OCI-M1 (cell line): ENCODE measurements around the gene FOXI3.
A peak's percentile ranks its signal among the peaks of the same experiment; 100 is the strongest.

Experiments used
- DNase-seq: peaks from one replicate; lab custom pipeline; 2025; lab: John Stamatoyannopoulos, UW

The FOXI3 gene

DNA sequence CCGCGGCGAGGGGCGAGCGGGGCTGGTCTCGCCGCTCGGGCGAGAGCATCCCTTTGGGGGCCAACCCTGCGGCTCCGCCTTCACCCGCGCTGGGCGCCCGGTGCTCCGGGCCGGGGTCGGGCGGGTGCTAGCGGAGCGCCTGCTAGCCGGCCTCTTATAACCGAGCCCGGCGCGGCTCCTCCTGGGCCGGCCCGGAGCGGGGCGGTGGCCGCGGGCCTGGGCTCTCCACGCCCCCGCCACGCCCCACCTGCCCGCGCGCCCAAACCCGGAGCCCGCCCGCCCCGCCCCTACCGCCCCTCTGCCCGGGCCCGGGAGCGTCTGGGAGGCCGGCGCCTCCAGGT is at the start of gene FOXI3:
FOXI3 (minus strand) TSS at position 129 of the 341 bp plus-strand sequence. CDS start 158 bp downstream, outside the sequence.
- no peak for DNase-seq

DNA sequence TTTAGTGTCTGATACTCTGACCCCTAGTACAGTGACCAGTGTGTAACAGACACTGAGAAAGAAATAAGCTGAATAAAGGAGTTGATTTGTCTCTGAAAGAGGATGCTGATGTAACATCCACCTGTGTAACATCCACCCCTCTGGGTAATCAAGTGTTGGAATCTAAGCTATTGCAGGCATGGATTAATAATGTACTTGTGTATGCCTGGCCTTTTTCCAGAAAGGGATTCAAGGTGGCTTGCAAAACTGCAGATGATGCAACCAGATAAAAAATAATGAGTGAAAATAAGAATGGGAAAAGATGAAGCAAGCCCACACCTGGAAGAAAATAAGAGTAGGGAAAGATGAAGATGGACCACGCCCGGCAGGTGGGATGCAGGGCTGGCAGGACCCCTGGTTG is 48.2 kb upstream of the FOXI3 start:
- DNase-seq, result no peak

DNA sequence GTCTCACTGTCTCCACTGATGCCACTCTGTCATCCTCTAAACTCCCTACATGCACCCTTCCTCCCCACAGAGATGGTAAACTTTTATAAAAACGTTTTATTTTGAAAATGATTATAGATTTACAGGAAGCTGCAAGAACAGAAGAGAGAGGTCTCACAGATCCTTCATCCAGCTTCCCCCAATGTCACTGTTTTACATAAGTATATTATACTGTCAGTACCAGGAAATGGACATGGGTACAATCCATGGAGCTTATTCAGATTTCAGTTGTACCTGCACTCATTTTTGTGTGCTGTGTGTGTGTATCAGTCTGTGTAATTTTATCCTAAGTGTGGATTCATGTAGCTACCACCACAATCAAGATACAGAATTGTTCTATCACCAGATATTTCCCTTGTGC is 46.7 kb upstream of the FOXI3 start:
- no peak for DNase-seq

DNA sequence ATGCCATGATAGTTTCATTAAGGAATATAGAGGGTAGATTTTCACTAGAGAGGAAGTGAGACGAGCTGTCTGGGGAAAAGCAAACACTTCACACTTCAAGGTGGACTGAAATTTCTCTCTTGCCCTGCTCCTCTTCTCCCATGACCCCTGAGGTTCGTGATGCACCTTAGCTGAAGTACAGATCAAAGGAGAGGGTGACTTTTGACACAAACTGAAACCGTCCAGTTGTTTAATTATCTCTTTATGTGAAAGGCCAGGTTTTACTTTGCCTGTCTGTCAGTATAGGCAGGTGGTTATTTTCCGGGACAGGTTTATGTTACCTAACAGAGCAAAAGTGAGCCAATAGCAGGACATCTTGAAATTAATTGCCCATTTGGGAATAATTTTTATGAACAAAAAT is 41.0 kb upstream of the FOXI3 start:
- no peak for DNase-seq

DNA sequence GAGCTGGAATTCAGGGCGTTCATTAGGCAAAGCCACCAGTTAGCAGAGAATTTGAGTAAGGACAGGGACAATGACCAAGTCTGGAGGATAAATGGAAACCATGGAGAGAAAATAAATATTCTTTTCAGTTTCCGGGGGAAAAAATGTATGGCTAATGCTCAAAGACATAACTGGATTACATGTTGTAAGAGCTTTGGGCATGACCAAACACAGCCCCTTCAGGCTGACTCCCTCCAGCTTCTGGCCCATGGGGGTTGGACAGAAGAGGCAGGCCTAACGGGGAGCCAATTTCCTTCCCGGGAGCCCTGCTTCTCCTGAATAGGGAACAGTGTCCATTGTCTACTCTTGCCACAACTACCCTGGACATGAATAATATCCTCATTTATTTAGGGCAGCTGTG is 39.5 kb upstream of the FOXI3 start:
- DNase-seq, result no peak

DNA sequence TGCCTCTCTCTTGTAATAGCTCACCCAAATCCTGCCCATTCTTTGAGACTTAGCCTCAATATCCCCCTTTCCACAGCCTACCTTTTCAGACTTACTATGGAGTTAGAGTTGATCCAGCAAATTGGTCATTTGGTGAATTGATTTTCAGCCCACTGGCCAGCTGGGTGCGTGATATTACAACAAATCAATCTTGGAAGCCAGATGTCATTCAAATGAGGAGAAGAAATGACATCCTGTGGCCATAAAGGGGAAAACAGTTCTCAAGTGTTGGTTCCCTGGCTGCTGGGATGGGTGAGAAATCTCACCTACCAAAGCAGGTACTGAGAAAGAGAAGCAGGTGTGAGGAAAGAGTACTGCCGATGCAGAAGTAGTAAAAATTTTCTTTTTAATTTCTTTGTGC is 36.7 kb upstream of the FOXI3 start:
- DNase-seq, result peak; percentile 6

DNA sequence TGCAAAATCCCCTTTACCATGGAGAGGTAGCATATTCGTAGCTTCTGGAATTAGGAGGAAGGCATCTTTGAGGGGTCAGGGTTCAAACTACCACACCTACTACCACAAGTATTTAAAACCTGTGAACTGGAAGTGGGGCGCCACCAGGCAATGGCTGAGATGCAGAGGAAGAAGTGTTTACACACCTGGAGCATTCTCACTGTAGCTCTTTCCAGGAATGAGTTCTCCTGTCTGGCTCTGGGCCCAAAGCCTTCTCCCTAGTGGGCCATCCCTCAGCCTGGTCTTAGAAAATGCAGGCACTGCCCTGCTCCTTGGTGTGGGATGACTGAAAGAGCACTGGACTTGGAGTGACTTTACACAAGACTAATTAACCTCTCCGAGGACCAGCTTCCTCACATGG is 30.7 kb upstream of the FOXI3 start:
- DNase-seq, result no peak

DNA sequence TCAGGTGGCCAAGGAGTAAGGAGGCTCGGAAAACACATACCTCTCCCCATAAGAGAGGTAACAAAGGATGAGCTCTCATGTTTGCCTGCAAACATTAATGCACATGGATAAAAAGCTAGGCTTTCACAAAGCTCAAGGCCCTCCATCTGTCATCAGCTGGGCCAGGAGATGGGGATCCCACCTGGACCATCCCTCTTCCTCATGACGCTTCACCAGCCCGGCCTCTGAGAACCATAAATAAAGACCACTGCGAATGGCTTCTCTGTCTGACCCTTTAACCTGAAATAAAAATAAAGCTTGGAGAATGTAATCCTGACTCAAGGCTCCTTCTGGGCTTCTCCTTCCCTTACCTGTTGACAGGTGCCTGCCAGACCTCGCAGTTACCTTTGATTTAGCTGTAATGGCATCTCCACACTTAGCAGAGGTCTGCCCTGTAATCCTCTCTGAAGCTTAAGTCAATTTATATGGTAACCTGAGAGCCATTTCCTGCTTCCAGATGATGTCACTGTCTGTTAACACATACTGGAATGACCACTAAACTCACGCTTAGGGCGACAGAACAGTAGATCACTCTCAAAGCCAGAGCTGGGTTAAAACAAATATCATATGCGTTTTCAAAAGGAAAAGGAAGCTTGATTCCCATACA is 29.3 kb upstream of the FOXI3 start:
- peak; percentile 13 for DNase-seq

DNA sequence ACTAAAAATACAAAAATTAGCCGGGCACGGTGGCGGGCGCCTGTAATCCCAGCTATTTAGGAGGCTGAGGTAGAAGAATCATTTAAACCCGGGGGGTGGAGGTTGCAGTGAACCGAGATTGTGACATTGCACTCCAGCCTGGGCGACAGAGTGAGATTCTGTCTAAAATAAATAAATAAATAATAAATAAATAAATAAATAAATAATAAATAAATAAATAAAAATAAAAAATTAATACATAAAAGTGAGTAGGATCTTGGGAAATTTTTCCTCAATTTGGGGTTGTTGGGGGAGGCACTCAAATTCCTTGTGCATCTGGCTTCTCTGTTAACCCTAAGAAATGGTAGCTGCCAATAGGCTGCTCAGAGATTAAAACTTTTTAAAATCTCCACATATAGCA is 20.3 kb upstream of the FOXI3 start:
- no peak for DNase-seq

DNA sequence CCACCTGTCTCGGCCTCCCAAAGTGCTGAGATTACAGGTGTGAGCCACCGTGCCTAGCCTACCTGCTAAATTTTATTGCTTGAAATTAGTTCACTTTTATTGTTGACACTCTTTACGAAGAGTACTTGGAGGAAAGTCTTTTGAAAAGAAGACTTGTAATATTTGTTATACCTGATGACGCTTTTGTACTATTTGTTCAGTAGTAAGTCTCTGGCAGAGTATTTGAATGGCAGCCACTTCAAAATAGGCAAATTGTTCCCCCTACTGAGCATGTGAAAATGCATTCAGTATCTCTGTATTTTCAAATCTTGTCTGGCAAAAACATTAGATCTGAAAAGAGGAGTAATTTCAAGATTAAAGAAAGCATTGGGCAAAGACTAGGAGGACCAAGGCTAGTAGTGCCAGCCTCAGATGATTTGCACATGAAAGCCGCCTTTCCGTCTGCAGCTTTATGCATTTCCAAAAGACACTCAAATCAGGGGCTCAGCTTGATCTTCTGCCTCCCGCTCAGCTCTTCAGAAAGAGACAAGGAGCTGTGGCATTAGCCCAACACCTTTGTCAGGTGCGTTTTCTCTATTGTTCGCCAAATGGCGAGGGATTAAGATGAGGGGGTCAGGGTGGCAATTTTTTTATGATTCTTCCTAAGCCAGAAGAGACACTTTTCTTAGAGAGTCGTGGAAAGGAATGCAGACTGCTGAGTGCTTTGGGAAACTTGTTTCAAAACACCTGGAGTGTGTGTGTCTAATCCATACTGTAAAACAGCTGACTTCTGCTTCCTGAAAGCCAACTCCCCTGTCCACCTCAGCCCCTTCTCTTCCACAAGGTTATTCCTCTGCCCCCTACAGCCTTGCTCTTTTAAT is 18.8 kb upstream of the FOXI3 start:
- no peak for DNase-seq

DNA sequence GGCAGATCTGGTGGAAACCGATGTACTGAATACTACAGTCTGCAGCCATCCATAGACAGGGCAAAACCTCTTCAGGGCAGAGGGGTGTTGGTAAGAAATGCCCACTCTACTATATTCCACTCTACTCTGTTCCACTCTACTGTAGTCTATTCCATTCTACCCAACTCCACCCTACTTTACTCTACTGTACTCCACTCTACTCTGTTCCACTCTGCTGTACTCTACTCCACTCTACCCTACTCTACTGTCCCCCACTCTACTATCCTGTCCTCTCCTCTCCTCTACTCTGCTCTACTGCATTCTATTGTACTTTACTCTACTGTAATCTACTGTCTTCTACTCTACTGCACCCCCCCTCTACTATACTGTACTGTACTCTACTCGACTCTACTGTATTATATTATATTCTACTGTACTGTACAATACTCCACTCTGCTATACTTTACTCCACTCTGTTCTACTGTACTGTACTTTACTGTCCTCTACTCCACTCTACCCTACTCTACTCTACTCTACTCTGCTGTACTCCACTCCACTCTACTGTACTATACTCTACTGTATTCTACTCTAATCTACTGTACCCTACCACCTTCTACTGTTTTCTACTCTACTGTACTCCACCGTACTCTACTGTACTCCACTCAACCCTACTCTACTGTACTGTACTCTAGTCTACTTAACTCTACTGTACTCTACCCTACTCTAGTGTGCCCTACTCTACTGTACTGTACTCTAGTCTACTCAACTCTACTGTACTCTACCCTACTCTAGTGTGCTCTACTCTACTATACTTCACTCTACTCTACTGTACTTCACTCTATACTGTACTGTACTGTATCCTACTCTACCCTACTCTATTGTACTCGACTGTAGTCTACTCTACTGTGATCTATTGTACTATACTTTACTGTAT is 17.0 kb upstream of the FOXI3 start:
- no peak for DNase-seq

DNA sequence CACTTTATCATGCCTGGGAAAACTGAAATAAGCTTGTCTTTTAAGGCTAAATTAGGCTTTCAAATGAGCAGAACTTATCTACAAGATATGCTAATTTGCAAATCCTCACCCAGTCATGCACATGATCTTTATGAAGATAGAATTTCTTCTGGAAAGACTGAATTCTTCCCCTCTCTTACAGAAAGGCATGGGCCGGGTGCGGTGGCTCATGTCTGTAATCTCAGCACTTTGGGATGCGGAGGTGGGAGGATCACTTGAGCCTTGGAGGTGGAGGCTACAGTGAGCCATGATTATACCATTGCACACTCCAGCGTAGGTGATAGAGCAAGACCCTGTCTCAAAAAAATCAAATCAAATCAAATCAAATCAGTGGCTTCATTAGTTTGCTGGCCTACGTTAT is 11.7 kb upstream of the FOXI3 start:
- no peak for DNase-seq

DNA sequence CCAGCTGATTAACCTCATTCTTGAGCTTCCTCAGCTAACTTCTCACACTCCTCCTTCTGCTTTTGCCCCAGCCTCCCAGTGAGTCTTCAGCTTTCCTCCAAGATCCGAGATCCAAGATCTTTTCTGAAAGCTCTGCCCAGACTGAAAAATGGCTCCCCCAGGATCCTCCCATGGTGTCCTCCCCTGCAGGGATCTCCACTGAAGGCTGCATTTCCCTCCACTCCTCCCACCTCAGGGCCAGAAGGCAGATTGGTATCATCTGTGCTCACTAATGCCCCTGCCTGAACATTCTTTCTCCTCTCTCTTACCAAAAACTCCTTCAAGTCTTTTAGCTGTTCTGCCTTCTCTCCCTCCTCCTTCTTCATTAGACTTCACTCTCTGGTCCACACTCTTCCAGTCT is 6.1 kb upstream of the FOXI3 start:
- no peak for DNase-seq

DNA sequence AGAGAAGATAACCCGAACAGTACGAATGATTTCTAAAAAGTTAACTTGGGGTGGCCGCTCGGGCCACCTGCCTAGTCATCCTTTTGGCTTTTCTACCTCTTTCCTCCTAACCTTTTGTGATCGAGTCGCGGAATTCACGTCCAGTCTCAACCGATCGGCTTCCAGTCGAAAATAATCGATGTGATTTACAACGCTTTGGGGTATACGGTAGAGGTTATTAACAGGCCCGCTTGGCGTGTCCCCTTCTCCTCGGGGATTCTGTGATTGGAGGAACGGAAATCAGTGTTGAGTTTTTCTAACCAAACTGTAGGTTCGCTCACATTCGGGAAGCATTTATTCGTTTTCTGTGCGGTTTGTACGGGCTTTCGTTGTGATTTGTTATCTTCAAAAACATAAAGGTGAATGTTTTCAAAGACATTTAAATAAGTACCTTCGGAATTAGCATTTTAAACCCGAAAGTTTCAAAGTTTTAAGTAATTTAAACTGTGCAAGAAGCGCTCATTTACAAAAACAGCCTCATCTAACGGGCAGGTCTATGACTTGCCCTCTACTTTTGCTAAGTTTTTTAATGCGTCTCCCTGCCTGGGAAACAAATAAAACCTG is 588 bp upstream of the FOXI3 start:
- DNase-seq, result no peak

DNA sequence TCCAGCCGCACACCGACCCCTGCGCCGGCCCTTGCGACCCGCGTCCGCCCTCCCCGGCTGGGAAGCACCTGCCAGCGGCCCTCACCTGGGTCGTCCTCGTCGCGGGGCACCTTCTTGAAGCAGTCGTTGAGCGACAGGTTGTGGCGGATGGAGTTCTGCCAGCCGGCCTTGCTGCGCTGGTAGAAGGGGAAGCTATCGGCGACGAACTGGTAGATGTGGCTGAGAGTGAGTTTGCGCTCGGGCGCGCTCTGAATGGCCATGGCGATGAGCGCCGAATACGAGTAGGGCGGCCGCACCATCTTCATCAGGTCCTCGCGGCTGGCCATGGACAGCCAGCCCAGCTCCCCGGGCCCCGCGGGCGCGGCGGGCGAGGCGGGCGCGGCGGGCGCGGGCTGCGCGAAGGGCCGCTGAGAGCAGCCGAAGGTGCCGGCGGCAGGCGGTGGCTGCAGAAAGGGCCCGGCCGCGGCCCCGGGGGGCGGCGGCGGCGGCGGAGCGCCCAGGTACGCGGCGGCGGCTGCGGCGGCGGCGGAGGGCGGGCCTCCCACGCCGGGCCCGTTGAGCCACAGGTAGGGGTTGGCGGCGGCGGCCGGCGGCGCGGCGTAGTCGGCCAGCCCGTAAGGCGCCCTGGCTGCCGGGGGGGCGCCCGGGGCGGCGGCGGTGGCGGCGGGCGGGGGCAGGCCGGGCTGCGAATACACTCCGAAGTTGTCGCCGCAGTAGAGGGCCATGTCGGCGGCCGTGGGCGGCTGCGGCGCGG is 505 bp downstream of the FOXI3 start:
- no peak for DNase-seq

DNA sequence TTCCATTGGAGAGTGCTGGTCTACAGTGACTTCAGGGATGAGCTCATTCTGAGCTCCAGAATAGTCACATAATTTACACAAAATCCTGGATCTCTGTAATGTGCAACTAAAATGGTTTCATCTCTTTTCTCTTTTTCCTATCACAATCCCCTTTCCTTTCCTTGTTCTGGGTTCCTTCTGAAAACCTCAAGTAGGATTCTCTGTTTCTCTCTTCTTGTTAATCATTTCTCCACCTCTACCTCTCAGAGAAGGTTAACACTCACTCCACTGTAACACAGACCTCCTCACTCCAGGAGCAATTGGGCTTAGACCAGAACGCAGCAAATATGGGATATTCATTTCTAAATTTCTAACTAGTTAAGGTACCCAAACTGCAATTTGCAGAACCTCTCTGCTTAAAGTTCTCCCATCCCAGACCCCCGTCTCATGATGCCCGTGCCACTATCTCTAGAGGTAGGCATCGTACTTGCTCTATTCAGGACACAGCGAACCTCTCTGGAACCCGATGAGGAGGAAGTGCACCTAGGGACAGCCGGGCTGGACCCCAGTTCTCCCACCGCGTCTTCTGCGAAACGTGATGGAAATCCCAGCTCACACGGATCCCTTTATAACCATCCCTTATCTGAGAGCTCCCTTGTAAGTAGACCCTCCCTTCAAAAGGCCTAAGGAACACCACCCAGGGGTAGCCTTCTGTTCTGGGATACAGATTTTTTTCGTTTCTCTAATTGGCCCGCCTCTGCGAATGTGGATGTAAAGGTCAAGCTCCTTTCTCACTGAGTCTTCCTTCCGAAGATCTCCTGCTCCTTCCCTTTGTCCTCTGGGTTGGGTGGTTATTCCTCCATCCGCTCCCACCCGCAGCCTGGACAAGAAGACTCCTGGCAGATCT is 1.3 kb downstream of the FOXI3 start:
- no peak for DNase-seq

DNA sequence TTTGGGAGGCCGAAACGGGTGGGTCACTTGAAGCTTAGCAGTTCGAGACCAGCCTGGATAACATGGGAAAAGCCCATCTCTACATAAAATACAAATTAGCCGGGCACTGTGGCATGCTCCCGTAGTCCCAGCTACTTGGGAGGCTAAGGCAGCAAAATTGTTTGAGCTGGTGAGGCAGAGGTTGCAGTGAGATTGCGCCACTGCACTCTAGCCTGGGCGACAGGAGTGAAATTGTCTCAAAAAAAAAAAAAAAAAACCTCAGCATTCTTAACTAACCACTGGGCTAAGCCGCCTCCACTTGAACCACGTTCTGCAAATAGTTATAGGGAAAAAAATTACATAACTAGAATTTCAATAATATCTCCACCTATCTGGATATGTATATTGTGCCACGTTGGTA is 2.3 kb downstream of the FOXI3 start:
- no peak for DNase-seq

DNA sequence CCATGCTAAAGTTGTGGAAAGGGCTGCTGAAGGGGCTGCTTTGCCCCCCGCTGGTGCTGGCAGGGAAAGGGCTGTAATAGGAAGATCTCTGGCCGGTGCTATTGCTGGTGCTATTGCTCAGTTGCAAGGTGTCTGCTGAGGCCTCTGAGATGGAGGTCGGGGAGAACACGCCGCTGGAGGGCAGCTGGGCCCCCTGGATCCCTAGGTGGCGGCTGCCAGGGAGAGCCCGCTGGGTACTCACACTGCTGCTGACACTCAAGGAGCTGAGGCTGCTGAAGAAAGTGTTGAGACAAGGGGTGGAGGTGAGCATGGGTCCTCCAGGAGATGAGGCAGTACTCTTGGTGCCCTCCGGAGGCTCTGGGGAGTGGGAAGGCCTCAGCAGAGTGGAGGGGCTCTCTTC is 4.2 kb downstream of the FOXI3 start:
- DNase-seq, result no peak

DNA sequence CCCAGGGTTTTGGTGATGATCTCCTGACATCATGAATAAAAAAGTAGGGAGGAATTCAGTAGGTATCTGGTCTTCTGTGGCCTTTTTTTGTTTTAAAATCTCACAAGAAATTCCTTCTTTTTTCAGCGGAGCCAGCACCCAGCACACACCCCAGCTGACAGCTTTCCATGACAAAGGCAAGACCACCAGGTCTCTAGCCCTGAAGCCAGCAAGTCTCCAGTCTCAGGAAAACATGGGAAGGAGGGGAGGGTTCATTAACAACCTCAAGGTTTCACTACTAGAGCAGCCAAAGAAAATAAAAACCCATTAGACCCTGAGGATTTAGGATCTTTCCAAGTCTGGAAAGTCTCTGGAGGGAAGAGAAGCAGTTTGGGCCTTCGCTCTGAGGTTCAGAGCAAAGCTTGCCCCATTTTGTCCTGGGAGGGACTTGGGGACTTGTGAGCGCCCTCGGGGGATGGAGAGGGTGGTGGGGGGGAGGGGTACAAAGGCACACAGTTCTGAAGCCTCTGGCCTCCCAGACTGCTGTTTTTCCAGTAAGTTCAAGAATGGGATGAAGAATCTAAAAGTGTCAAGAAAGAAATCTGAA is 9.0 kb downstream of the FOXI3 start:
- DNase-seq, result no peak

DNA sequence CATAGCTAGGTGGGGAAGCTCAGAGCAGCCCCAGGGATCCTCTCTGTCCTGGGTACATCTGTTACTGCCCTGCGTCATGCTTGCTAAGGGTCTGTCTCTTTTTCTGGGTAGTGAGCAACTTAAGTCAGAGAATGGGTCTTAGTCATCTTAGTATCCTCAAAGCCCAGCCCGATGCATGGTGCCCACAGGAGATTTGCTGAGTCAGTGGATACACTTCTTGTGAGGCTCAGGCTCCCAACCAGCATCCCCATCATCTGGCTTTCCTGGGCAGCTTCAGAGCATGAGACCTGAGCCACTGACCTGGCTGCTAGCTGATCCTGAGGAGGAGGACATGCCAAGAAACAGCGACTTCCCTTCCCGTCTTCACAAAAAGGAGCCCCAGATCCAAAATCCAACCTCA is 10.0 kb downstream of the FOXI3 start:
- no peak for DNase-seq
